HG03135 (cell line): ENCODE results near the gene CREB3L1.

Source experiments
- ATAC-seq: cut with Tn5 transposase; IDR thresholded peaks from one replicate; pipeline ENCODE4 v1.9.1; 2021; ENCODE audit warnings: mild to moderate bottlenecking, moderate library complexity; ENCODE audit not compliant: unreplicated experiment

The CREB3L1 gene

GRCh38 chr11:46342239-46342638 is 64.8 kb downstream of the CREB3L1 start:
- ATAC-seq = no peak

GRCh38 chr11:46343520-46343919 is 66.1 kb downstream of the CREB3L1 start:
- no peak for ATAC-seq

- no peak for ATAC-seq
Observed at GRCh38 chr11:46345131-46345597, 67.7 kb downstream of the CREB3L1 start.

GRCh38 chr11:46345881-46346484 is 68.5 kb downstream of the CREB3L1 start:
- no peak for ATAC-seq

- peak; percentile 57 for ATAC-seq
Observed at GRCh38 chr11:46346886-46347636, 69.6 kb downstream of the CREB3L1 start, which contains the start of gene DGKZ. TSS of gene DGKZ (plus strand) at chr11:46347463. CDS start at chr11:46347660, 197 bp downstream.

GRCh38 chr11:46347637-46348311 is 70.3 kb downstream of the CREB3L1 start:
- no peak for ATAC-seq

GRCh38 chr11:46348566-46349401 is 71.3 kb downstream of the CREB3L1 start:
- no peak for ATAC-seq

- ATAC-seq = no peak
Observed at GRCh38 chr11:46350695-46351094, 73.2 kb downstream of the CREB3L1 start.

GRCh38 chr11:46351148-46351547 is 73.7 kb downstream of the CREB3L1 start:
- ATAC-seq = no peak

- ATAC-seq = no peak
Observed at GRCh38 chr11:46351606-46352005, 74.1 kb downstream of the CREB3L1 start.

GRCh38 chr11:46352063-46352841 is 74.8 kb downstream of the CREB3L1 start:
- no peak for ATAC-seq

- ATAC-seq = no peak
Observed at GRCh38 chr11:46353698-46354097, 76.2 kb downstream of the CREB3L1 start.

GRCh38 chr11:46356924-46357482 is 79.5 kb downstream of the CREB3L1 start:
- no peak for ATAC-seq

GRCh38 chr11:46357483-46357936 is 80.0 kb downstream of the CREB3L1 start:
- no peak for ATAC-seq

GRCh38 chr11:46359953-46360352 is 82.5 kb downstream of the CREB3L1 start:
- ATAC-seq = no peak

- no peak for ATAC-seq
Observed at GRCh38 chr11:46360878-46361277, 83.4 kb downstream of the CREB3L1 start.

- peak; percentile 85 for ATAC-seq
Observed at GRCh38 chr11:46361283-46362155, 84.1 kb downstream of the CREB3L1 start.

GRCh38 chr11:46362156-46363030 is 84.9 kb downstream of the CREB3L1 start:
- ATAC-seq = no peak
